HepG2 (cell line): ENCODE results near the gene AUH. TPM values are rescaled to one million over a fixed set of nuclear protein-coding genes. Genes with fewer than 3 reads are reported as not detected.

Source experiments
- CCAR2 ChIP-seq: fragments of 200-400 bp; formaldehyde crosslinking; optimal IDR thresholded peaks from 2 replicates; pipeline ENCODE3; 2018; ENCODE audit warnings: low read depth, mild to moderate bottlenecking, low read length, moderate library complexity
- KLF15 ChIP-seq: sonication (generic); formaldehyde crosslinking; IDR thresholded peaks from 2 replicates; pipeline ENCODE4 v1.8.1; 2023; ENCODE audit warnings: borderline replicate concordance, mild to moderate bottlenecking, inconsistent platforms, missing genetic modification reagents, mixed read lengths
- MBD4 ChIP-seq: IDR thresholded peaks from 2 replicates; pipeline ENCODE4 v1.6.1; 2012; ENCODE audit warnings: low read length, inconsistent platforms, borderline replicate concordance
- REL ChIP-seq: sonication (generic); formaldehyde crosslinking; conservative IDR thresholded peaks from 2 replicates; pipeline ENCODE4 v1.8.0; 2022; ENCODE audit warnings: mild to moderate bottlenecking, missing genetic modification reagents, moderate library complexity
- RFXANK ChIP-seq: IDR thresholded peaks from 2 replicates; pipeline ENCODE4 v1.6.1; 2016
- ZMYM3 ChIP-seq: sonication (generic); formaldehyde crosslinking; IDR thresholded peaks from 2 replicates; pipeline ENCODE4 v1.5.1; 2020; ENCODE audit warnings: mild to moderate bottlenecking, missing genetic modification reagents
- ZNF138 ChIP-seq: sonication (generic); formaldehyde crosslinking; IDR thresholded peaks from 2 replicates; pipeline ENCODE4 v1.5.0; 2020; ENCODE audit warnings: mild to moderate bottlenecking, low read depth, missing genetic modification reagents
- ZNF253 ChIP-seq: sonication (generic); formaldehyde crosslinking; IDR thresholded peaks from 2 replicates; pipeline ENCODE4 v1.8.0; 2022; ENCODE audit warnings: mild to moderate bottlenecking, missing genetic modification reagents, borderline replicate concordance
- ZNF446 ChIP-seq: sonication (generic); formaldehyde crosslinking; IDR thresholded peaks from 2 replicates; pipeline ENCODE4 v1.5.0; 2020; ENCODE audit warnings: mild to moderate bottlenecking, missing genetic modification reagents
- ZNF709 ChIP-seq: sonication (generic); formaldehyde crosslinking; IDR thresholded peaks from 2 replicates; pipeline ENCODE4 v1.5.0; 2020; ENCODE audit warnings: mild to moderate bottlenecking, missing genetic modification reagents
- ZNF75D ChIP-seq: sonication (generic); formaldehyde crosslinking; IDR thresholded peaks from 2 replicates; pipeline ENCODE4 v1.8.1; 2023; ENCODE audit warnings: missing genetic modification reagents, mild to moderate bottlenecking, borderline replicate concordance
- polyA plus RNA-seq, 8 experiments: library from polyadenylated mRNA; depleted of rRNA in 3 of 8; stranded (reverse) in 7 of 8; unstranded in 1 of 8; fragments of >200 nt; fragmentation: Illumina TruSeq in 4 of 8; extraction: Trizol in 4 of 8; gene quantifications; 2 replicates each; pipeline versions ENCODE4 v1.2.1 to v1.2.3, GENCODE V29; 2011 to 2016; ENCODE audit warnings: low read depth in 4 of 8, missing spikeins in 1 of 8, mixed read lengths in 1 of 8; ENCODE audit not compliant: insufficient read depth in 1 of 8
- total RNA-seq, 5 experiments: library from RNA; depleted of rRNA; stranded (reverse); fragments of >200 nt; fragmentation: Illumina TruSeq; extraction: Trizol; gene quantifications; 2 replicates each; pipeline ENCODE4 v1.2.3, GENCODE V29; 2016; ENCODE audit warnings: low read depth in 1 of 5
- TF ChIP-seq, protein P1 (sequence below): IDR thresholded peaks from 2 replicates; pipeline ENCODE4 v1.6.1; 2016
- TF ChIP-seq, protein P2 (sequence below): sonication (generic); formaldehyde crosslinking; IDR thresholded peaks from 2 replicates; pipeline ENCODE4 v1.4.0; 2020; ENCODE audit warnings: missing genetic modification reagents
- TF ChIP-seq, protein P3 (sequence below): sonication (generic); formaldehyde crosslinking; IDR thresholded peaks from 2 replicates; pipeline ENCODE4 v1.8.1; 2023; ENCODE audit warnings: mild to moderate bottlenecking, missing genetic modification reagents
- TF ChIP-seq, protein P4 (sequence below): sonication (generic); formaldehyde crosslinking; IDR thresholded peaks from 2 replicates; pipeline ENCODE4 v1.5.1; 2020; ENCODE audit warnings: mild to moderate bottlenecking, missing genetic modification reagents, moderate library complexity
- TF ChIP-seq, protein P5 (sequence below): sonication (generic); formaldehyde crosslinking; IDR thresholded peaks from 2 replicates; pipeline ENCODE4 v1.8.0; 2022; ENCODE audit warnings: mild to moderate bottlenecking, missing genetic modification reagents; ENCODE audit not compliant: insufficient replicate concordance
- TF ChIP-seq, protein P6 (sequence below): sonication (generic); formaldehyde crosslinking; IDR thresholded peaks from 2 replicates; pipeline ENCODE4 v1.5.1; 2020; ENCODE audit warnings: missing genetic modification reagents, mild to moderate bottlenecking, borderline replicate concordance
- TF ChIP-seq, protein P7 (sequence below): sonication (generic); formaldehyde crosslinking; IDR thresholded peaks from 2 replicates; pipeline ENCODE4 v1.8.0; 2022; ENCODE audit warnings: mild to moderate bottlenecking, missing genetic modification reagents

Gene AUH
- total and polyA plus RNA-seq, 2 of the 13 experiments (the other 11 are each of a cell fraction or from before 2014, with no cell fraction given): 25.8 to 31.9 TPM

DNA sequence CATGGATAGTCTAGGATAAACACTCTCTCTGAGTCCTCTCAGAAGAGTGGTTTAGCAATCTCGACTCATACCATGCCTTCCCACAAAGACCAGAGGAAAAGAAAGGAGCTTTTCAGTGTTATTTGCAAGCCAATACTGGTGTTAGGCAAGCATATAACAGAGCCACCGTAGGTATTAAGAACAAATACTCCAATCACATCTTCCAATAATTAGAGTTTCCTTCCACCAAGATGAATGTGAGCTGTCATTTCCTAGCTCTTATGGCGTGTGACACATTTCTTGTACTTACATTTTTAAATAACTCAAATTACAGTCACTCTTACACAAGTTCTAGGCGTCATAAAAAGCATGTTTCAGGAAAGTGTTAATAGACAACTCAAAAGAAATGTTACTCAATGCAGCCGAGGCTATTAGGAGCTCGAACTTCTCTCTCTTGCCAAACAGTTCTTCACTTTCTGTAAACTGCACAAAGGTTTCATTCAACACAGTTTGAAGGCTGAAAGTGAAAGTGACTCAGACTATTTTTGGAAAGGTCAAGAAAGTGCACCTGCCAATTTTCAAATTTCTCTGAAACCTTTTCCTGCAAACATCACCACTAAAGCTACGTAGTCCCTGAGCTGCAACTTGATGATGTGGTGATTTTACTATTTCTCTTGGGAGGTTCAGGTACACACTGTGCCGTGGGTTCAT, 153.8 kb downstream of the AUH start (continued):
- TF ChIP-seq MBD4 (no peak), ZNF709 (CRISPR knock-in tag) (no peak), ZNF253 (CRISPR knock-in tag) (no peak), REL (CRISPR knock-in tag) (no peak), ZNF75D (no peak; the same call in 1 of the 2 replicates), ZNF446 (CRISPR knock-in tag) (no peak), ZNF138 (no peak), RFXANK (CRISPR knock-in tag) (no peak), KLF15 (CRISPR knock-in tag) (no peak), CCAR2 (no peak), ZMYM3 (CRISPR knock-in tag) (no peak)
- TF ChIP-seq, protein P1, sequence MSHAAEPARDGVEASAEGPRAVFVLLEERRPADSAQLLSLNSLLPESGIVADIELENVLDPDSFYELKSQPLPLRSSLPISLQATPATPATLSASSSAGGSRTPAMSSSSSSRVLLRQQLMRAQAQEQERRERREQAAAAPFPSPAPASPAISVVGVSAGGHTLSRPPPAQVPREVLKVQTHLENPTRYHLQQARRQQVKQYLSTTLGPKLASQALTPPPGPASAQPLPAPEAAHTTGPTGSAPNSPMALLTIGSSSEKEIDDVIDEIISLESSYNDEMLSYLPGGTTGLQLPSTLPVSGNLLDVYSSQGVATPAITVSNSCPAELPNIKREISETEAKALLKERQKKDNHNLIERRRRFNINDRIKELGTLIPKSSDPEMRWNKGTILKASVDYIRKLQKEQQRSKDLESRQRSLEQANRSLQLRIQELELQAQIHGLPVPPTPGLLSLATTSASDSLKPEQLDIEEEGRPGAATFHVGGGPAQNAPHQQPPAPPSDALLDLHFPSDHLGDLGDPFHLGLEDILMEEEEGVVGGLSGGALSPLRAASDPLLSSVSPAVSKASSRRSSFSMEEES: peak; percentile 58
- TF ChIP-seq, protein P2, sequence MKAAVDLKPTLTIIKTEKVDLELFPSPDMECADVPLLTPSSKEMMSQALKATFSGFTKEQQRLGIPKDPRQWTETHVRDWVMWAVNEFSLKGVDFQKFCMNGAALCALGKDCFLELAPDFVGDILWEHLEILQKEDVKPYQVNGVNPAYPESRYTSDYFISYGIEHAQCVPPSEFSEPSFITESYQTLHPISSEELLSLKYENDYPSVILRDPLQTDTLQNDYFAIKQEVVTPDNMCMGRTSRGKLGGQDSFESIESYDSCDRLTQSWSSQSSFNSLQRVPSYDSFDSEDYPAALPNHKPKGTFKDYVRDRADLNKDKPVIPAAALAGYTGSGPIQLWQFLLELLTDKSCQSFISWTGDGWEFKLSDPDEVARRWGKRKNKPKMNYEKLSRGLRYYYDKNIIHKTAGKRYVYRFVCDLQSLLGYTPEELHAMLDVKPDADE (CRISPR knock-in tag): no peak
- TF ChIP-seq, protein P3, sequence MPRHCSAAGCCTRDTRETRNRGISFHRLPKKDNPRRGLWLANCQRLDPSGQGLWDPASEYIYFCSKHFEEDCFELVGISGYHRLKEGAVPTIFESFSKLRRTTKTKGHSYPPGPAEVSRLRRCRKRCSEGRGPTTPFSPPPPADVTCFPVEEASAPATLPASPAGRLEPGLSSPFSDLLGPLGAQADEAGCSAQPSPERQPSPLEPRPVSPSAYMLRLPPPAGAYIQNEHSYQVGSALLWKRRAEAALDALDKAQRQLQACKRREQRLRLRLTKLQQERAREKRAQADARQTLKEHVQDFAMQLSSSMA: no peak
- TF ChIP-seq, protein P4, sequence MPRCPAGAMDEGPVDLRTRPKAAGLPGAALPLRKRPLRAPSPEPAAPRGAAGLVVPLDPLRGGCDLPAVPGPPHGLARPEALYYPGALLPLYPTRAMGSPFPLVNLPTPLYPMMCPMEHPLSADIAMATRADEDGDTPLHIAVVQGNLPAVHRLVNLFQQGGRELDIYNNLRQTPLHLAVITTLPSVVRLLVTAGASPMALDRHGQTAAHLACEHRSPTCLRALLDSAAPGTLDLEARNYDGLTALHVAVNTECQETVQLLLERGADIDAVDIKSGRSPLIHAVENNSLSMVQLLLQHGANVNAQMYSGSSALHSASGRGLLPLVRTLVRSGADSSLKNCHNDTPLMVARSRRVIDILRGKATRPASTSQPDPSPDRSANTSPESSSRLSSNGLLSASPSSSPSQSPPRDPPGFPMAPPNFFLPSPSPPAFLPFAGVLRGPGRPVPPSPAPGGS (CRISPR knock-in tag): no peak
- TF ChIP-seq, protein P5, sequence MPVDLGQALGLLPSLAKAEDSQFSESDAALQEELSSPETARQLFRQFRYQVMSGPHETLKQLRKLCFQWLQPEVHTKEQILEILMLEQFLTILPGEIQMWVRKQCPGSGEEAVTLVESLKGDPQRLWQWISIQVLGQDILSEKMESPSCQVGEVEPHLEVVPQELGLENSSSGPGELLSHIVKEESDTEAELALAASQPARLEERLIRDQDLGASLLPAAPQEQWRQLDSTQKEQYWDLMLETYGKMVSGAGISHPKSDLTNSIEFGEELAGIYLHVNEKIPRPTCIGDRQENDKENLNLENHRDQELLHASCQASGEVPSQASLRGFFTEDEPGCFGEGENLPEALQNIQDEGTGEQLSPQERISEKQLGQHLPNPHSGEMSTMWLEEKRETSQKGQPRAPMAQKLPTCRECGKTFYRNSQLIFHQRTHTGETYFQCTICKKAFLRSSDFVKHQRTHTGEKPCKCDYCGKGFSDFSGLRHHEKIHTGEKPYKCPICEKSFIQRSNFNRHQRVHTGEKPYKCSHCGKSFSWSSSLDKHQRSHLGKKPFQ: no peak
- TF ChIP-seq, protein P6, sequence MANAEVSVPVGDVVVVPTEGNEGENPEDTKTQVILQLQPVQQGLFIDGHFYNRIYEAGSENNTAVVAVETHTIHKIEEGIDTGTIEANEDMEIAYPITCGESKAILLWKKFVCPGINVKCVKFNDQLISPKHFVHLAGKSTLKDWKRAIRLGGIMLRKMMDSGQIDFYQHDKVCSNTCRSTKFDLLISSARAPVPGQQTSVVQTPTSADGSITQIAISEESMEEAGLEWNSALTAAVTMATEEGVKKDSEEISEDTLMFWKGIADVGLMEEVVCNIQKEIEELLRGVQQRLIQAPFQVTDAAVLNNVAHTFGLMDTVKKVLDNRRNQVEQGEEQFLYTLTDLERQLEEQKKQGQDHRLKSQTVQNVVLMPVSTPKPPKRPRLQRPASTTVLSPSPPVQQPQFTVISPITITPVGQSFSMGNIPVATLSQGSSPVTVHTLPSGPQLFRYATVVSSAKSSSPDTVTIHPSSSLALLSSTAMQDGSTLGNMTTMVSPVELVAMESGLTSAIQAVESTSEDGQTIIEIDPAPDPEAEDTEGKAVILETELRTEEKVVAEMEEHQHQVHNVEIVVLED (CRISPR knock-in tag): 0 out of 2 replicates have a peak, but pooled peaks have one; percentile 6
- TF ChIP-seq, protein P7, sequence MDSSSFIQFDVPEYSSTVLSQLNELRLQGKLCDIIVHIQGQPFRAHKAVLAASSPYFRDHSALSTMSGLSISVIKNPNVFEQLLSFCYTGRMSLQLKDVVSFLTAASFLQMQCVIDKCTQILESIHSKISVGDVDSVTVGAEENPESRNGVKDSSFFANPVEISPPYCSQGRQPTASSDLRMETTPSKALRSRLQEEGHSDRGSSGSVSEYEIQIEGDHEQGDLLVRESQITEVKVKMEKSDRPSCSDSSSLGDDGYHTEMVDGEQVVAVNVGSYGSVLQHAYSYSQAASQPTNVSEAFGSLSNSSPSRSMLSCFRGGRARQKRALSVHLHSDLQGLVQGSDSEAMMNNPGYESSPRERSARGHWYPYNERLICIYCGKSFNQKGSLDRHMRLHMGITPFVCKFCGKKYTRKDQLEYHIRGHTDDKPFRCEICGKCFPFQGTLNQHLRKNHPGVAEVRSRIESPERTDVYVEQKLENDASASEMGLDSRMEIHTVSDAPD (CRISPR knock-in tag): no peak
